Stimulated activated CD4-positive, alpha-beta T cell treated with anti-CD3 and anti-CD28 coated beads, Interleukin-12 subunit alpha, Interleukin-12 subunit beta, amount 100 ng/mL, for 48 hours (primary cell): ENCODE measurements around the gene MRPL45.

Source experiments
- DNase-seq, 3 donors: peaks; one replicate each; pipeline ENCODE4 v3.0.0-alpha.2; 2020; ENCODE audit warnings: low read depth in 2 of 3, low spot score in 1 of 3

The MRPL45 gene

GRCh38 chr17:38344420-38344745 is 47.4 kb downstream of the MRPL45 start:
- no peak for DNase-seq

DNA sequence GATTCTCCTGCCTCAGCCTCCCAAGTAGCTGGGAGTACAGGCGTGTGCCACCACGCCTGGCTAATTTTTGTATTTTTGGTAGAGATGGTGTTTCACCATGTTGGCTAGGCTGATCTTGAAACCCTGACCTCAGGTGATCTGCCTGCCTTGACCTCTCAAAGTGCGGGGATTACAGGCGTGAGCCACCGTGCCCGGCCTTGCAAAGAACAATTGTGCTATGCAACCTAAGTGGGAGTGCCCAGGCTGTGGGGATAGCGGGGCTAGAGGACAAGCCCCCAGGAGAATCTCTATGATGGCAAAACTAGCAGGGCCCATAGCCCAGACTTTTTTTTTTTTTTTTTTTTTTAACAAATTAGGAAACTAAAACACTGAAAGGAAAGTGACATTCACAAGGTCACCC is 48.8 kb downstream of the MRPL45 start:
- no peak for DNase-seq

DNA sequence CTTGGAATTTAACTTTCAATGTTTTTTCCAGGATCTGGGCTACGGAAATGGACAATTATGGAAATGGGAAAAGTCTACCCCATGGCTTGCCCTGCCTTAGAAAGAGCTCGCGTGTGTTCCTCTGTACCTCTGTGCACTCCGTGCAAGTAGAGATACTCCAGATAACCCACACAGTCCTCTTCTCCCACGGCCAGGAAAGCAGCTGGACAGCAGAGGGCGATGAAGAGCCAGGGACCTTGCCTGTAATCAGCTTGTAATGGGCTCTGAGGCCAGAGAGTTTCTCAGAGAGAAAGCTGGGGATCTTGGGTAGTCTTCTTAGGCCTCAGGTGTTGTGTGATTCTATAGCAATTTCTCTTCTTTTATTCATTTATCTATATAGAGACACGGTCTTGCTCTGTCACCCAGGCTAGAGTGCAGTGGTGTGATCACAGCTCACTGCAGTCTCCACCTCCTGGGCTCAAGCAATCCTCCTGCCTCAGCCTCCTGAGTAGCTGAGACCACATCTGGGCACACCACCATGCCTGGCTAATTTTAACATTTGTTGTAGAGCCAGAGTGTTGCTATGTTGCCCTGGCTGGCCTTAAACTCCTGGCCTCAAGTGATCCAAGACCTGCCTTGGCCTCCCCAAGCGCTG is 52.2 kb downstream of the MRPL45 start:
- DNase-seq: peak; percentile 77 to 91 (median 77)

- no peak for DNase-seq
These were observed 53.1 kb downstream of the MRPL45 start for GRCh38 chr17:38350035-38350434.

DNA sequence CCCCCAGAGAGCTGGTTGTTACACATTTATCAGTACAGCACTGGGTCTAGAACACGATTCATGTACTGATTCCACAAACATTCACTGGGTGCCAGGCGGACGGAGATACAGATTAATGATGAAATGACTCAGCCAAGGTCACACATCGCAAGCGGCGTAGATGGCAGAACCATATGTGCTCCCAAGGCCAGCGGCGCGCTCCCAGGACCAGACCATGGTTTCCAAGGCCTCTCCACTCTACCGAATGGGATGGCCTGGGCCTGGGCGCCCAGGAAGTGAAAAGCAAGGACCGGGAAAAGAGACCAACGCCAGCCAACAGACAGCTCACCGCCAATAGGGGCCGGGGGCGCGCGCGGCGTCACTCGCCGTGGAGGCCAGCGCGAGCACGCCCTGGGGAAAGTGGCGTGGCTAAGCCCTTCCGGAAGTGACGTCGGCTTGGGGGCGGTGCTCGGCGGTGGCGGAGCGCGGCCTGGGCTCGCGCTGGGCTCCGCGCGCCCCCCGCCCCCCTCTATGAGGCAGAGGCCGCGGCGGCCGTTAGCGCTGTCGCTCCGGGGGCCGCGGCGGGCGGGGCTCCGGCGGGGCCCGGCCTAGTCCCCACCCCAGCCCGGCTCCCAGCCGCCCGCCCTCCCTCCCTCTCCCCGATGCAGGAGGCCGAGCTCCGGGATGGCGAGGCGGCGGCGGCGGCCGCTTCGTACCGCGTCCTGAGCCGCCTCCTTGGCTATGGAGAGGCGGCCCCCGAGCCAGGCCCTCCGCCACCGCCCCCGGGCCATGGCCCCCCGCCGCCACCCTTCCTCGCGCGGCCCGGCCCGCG is 54.6 kb downstream of the MRPL45 start, which contains the start of gene SOCS7:
Gene SOCS7, plus strand, starts transcription at position 433 of the 811 bp plus-strand sequence. Its CDS starts 209 bp downstream, at position 642.
- peak; percentile 79 to 91 (median 86) for DNase-seq

- DNase-seq: no peak
These were observed 55.5 kb downstream of the MRPL45 start for GRCh38 chr17:38352245-38353085.

- DNase-seq: no peak
These were observed 56.2 kb downstream of the MRPL45 start for GRCh38 chr17:38353086-38353604.

DNA sequence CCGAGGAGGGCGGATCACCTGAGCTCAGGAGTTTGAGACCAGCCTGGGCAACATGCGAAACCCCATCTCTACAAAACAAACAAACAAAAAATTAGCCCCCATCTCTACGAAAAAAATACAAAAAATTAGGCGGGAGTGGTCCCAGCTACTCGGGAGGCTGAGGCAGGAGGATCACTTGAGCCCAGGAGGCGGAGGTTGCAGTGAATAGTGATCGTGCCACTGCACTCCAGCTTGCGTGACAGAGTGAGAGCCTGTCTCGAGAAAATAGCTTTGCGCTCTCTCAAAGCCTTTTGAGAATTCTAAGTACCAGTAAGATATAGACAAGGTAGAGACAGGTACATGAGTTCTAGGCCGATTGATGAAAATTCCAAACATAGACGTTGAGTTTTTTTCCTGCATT is 56.7 kb downstream of the MRPL45 start:
- no peak for DNase-seq

DNA sequence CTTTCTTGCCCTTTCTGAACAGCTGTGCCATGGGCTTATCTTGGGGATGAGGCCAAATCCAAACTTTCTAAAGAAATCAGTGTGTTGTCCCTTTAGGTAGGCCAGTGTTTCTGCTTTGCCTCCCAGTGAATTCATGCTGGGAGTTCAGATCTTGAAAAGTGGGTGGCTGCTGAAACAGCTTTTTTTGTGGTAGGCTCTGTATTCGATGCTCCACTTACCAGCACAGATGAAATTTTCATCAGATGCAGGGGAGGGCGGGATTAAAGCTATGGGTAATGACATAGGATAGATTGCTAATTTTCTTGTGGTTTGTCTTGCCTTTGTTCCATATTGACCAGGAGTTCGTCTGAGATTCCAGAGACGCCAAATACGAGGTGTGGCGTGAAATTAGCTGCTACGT is 57.5 kb downstream of the MRPL45 start:
- no peak for DNase-seq

DNA sequence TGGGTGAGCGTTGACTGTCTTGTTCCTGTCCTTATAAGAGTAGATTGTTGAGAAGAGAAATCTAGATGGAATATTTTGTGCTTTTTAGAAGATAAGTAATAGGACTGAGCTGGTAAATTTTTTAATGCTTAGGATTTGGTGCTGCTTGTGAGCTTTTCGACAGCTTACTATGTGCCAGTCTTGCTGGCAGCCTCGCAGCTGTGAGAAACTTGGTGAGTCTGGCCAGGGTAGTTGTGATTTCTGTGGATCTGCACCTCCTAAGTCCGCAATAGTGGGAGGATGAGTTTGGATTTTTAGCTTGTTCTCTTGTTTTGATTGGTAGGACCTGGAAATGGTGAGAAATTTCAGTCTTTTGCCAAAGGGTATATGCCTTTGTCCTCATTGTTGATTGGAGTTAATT is 58.3 kb downstream of the MRPL45 start:
- no peak for DNase-seq

- no peak for DNase-seq
These were observed 60.6 kb downstream of the MRPL45 start for GRCh38 chr17:38357486-38358123.

- no peak for DNase-seq
These were observed 61.9 kb downstream of the MRPL45 start for GRCh38 chr17:38358586-38359513.

DNA sequence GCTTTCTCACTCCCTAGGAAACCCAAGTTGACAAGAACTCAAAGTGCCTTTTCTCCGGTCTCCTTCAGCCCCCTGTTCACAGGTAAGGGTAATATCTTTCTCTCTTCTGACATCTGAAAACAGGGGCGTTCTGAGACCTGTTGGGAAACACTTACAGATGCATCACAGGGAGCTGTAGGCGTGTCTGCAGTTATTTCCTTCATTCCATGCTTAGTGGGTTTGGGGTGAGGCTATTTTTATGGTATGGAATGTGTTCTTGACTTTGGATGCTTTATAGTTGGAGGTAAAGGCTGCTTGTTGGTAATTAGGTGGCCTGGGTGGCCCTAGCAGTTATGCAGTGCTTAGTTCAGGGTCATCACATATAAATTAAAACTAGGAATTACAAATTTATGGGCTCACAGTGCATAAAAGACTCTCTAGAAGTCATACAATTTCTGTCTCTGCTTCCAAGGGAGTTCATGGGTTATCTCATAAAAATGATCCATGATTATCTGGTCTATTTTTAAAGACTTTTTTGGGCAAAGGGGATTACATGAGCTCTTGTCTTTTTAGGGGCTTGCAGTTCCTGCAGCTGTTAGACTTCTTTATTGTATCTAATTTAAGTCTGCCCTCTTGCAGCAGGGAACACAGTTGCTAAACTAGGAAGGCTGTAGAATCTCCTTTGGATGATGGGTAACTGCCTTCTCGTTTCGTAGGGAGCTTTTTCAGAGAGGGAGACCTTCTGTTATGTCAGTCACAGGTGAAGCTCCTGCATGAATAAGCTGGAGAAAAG is 64.9 kb downstream of the MRPL45 start:
- DNase-seq: no peak

DNA sequence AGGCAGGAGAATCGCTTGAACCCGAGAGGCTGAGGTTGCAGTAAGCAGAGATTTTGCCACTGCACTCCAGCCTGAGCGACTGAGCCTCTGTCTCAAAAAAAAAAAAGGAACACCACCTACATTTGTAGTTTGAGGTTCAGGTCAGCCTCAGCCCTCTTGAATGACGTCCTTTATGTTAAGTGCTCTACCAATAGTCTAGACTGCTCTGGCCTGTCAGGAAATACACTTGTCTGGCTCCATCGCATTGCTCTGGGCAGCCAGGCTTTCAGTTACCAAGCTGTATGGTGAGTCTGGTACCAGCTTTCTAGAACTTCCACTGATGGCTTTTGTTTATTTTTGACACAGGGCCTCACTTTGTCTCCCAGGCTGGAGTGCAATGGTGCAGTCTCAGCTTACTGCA is 66.0 kb downstream of the MRPL45 start:
- DNase-seq: no peak

- no peak for DNase-seq
These were observed 67.8 kb downstream of the MRPL45 start for GRCh38 chr17:38364741-38365140.

GRCh38 chr17:38369124-38369886 is 72.3 kb downstream of the MRPL45 start:
- DNase-seq: no peak
